ENCODE data around the gene VEGFD. TPM values are rescaled to one million over a fixed set of nuclear protein-coding genes. Genes with fewer than 3 reads are reported as not detected.

The VEGFD gene
- total and polyA plus RNA-seq, 9 of the 15 experiments (the other 6 are each of a cell fraction or from before 2014, with no cell fraction given): 0.03 TPM; not detected in 8

DNA sequence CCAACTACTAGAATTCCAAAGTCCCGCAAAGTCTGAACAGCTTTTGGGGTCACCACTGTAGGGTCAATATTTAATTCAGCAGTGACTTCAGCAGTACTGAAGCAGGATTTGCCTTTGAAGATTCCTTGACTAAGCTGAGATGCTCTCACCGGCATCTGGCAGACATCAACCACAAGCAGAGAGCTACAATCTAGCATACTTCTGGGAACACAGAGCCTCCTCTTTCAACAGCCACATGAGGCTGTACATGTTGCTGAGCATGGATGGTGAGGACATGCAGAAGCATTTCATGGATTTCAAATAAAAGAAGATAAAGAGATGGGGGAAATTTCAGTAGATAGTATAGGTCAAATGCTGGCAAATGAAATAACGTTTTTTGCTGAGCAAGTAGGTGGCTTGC lies 62.1 kb downstream of the VEGFD start (continued):
- TF ChIP-seq, protein P1, sequence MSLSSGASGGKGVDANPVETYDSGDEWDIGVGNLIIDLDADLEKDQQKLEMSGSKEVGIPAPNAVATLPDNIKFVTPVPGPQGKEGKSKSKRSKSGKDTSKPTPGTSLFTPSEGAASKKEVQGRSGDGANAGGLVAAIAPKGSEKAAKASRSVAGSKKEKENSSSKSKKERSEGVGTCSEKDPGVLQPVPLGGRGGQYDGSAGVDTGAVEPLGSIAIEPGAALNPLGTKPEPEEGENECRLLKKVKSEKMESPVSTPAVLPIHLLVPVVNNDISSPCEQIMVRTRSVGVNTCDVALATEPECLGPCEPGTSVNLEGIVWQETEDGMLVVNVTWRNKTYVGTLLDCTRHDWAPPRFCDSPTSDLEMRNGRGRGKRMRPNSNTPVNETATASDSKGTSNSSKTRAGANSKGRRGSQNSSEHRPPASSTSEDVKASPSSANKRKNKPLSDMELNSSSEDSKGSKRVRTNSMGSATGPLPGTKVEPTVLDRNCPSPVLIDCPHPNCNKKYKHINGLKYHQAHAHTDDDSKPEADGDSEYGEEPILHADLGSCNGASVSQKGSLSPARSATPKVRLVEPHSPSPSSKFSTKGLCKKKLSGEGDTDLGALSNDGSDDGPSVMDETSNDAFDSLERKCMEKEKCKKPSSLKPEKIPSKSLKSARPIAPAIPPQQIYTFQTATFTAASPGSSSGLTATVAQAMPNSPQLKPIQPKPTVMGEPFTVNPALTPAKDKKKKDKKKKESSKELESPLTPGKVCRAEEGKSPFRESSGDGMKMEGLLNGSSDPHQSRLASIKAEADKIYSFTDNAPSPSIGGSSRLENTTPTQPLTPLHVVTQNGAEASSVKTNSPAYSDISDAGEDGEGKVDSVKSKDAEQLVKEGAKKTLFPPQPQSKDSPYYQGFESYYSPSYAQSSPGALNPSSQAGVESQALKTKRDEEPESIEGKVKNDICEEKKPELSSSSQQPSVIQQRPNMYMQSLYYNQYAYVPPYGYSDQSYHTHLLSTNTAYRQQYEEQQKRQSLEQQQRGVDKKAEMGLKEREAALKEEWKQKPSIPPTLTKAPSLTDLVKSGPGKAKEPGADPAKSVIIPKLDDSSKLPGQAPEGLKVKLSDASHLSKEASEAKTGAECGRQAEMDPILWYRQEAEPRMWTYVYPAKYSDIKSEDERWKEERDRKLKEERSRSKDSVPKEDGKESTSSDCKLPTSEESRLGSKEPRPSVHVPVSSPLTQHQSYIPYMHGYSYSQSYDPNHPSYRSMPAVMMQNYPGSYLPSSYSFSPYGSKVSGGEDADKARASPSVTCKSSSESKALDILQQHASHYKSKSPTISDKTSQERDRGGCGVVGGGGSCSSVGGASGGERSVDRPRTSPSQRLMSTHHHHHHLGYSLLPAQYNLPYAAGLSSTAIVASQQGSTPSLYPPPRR (CRISPR knock-in tag; IDR thresholded peaks at IDR 0.05; ENCODE audit: borderline replicate concordance): no peak
- TF ChIP-seq FOXJ2 (tag; IDR thresholded peaks at IDR 0.05) (no peak), TBL1XR1 (IDR thresholded peaks at IDR 0.05; ENCODE audit: low read length in 2 of 2) (no peak), ZNF184 (CRISPR knock-in tag; IDR thresholded peaks at IDR 0.05) (no peak), CEBPB (tag; IDR thresholded peaks at IDR 0.05) (no peak), NCOA6 (IDR thresholded peaks at IDR 0.05) (no peak), CREB1 (IDR thresholded peaks at IDR 0.05) (no peak), CREB1 (CRISPR knock-in tag; IDR thresholded peaks at IDR 0.05) (no peak), CC2D1A (IDR thresholded peaks at IDR 0.05) (no peak)
- TF ChIP-seq, protein P2, sequence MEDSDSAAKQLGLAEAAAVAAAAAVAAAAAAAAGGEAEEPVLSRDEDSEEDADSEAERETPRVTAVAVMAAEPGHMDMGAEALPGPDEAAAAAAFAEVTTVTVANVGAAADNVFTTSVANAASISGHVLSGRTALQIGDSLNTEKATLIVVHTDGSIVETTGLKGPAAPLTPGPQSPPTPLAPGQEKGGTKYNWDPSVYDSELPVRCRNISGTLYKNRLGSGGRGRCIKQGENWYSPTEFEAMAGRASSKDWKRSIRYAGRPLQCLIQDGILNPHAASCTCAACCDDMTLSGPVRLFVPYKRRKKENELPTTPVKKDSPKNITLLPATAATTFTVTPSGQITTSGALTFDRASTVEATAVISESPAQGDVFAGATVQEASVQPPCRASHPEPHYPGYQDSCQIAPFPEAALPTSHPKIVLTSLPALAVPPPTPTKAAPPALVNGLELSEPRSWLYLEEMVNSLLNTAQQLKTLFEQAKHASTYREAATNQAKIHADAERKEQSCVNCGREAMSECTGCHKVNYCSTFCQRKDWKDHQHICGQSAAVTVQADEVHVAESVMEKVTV (CRISPR knock-in tag; IDR thresholded peaks at IDR 0.05): no peak
